Kidney (tissue), 14 donors: ENCODE data around the gene PSMB8. TPM values are rescaled to one million over a fixed set of nuclear protein-coding genes. Genes with fewer than 3 reads are reported as not detected.
"Not testable (repeated sequence)": the region's sequence is repeated elsewhere in the genome, so short reads cannot be mapped to it uniquely, and the experiment has no call there.

Source experiments
- DNase-seq, 5 donors: peaks; one replicate each; pipeline ENCODE4 v3.0.0-alpha.2; 2013 to 2020
- FAIRE-seq: peaks from 2 replicates; lab custom pipeline; 2012; peaks lifted over from hg19 to GRCh38; lab: Jason Lieb, UNC
- H3K27ac ChIP-seq, 2 donors: one replicate each; pipeline ENCODE4 v1.7.0; 2013; ENCODE audit warnings: low read depth in 2 of 2, low read length in 2 of 2, inconsistent platforms in 1 of 2
- H3K27me3 ChIP-seq: one replicate; pipeline ENCODE4 v1.7.1; 2013; ENCODE audit warnings: low read length, inconsistent platforms; ENCODE audit not compliant: control insufficient read depth, insufficient read depth
- H3K36me3 ChIP-seq, 3 donors: one replicate each; pipeline versions ENCODE4 v1.7.0 to v1.7.1; 2013; ENCODE audit warnings: low read length in 3 of 3, control low read depth in 1 of 3, inconsistent platforms in 1 of 3; ENCODE audit not compliant: insufficient read depth in 3 of 3, control insufficient read depth in 2 of 3
- H3K4me1 ChIP-seq, 3 donors: one replicate each; pipeline versions ENCODE4 v1.7.0 to v1.7.1; 2013; ENCODE audit warnings: low read length in 3 of 3, inconsistent platforms in 1 of 3, low read depth in 1 of 3; ENCODE audit not compliant: control insufficient read depth in 2 of 3, insufficient read depth in 2 of 3
- H3K4me3 ChIP-seq, 3 donors: one replicate each; pipeline versions ENCODE4 v1.7.0 to v1.8.1; 2013; ENCODE audit warnings: low read length in 3 of 3, control low read depth in 1 of 3, inconsistent platforms in 1 of 3
- H3K9ac ChIP-seq, 3 donors: one replicate each; pipeline versions ENCODE4 v1.7.0 to v1.7.1; 2013; ENCODE audit warnings: low read length in 3 of 3, control low read depth in 1 of 3, inconsistent platforms in 1 of 3
- H3K9me3 ChIP-seq, 3 donors: one replicate each; pipeline versions ENCODE4 v1.7.0 to v1.7.1; 2013; ENCODE audit warnings: low read length in 3 of 3, control low read depth in 1 of 3, inconsistent platforms in 1 of 3; ENCODE audit not compliant: control insufficient read depth in 2 of 3, insufficient read depth in 1 of 3
- CTCF ChIP-seq: IDR thresholded peaks from 3 replicates; pipeline ENCODE4 v1.5.1; 2012; ENCODE audit warnings: mild to moderate bottlenecking, moderate library complexity, borderline replicate concordance; ENCODE audit not compliant: insufficient read depth; ENCODE audit errors: extremely low read depth
- intact Hi-C: fragments of 100-400 bp; cut with DNase I; formaldehyde crosslinking; loops from one replicate; pipeline ENCODE4 v1.11.1; 2022
- polyA plus RNA-seq: library from polyadenylated mRNA; stranded (reverse); fragments of 350-450 nt; fragmentation: Illumina TruSeq; extraction: RNeasy Lipid Tissue Mini Kit (QIAGEN cat#74804); gene quantifications from one replicate; pipeline ENCODE4 v1.2.3, GENCODE V29; 2014; ENCODE audit warnings: low read depth, low replicate concordance; ENCODE audit not compliant: insufficient read depth
- total RNA-seq: library from RNA; stranded (reverse); fragmentation: NEBNext Ultra II Directional; extraction: Animal tissue kit (Norgen Biotek cat#: 25700); gene quantifications from one replicate; pipeline ENCODE4 v1.2.1, GENCODE V29; 2021
- donor health status: control.
- donor health status: control.
- donor health status: control.
- donor health status: control.
- donor health status: control.
- donor health status: DM: yes; HTN: yes; CAD: no.
- donor health status: Normal renal cell carcinoma (clear cell type).

Gene PSMB8
- total and polyA plus RNA-seq, 2 donors from 2014 or later: 79.6 to 90.6 TPM

GRCh38 chr6:32807020-32807580 is 36.7 kb downstream of the PSMB8 start:
- FAIRE-seq (no peak), DNase-seq (no peak)
- Histone ChIP-seq H3K9ac (no peak overlapping the region), H3K36me3 (no peaks in the 10 kb centered on the region), H3K4me1 (no peaks in the 10 kb centered on the region), H3K4me3 (no peak overlapping the region), H3K27me3 (no peaks in the 10 kb centered on the region), H3K9me3 (no peaks in the 10 kb centered on the region), H3K27ac (no peak overlapping the region)
- intact Hi-C loops: no loop called here
- TF ChIP-seq CTCF: no peak

- H3K4me3 ChIP-seq, FAIRE-seq, intact Hi-C loops, H3K27ac ChIP-seq, H3K36me3 ChIP-seq, DNase-seq, H3K27me3 ChIP-seq, H3K9me3 ChIP-seq, H3K9ac ChIP-seq, H3K4me1 ChIP-seq: not testable (repeated sequence)
Observed at GRCh38 chr6:32805404-32805803, 38.4 kb downstream of the PSMB8 start.

- Histone ChIP-seq H3K9ac (no peak overlapping the region), H3K9me3 (no peaks in the 10 kb centered on the region), H3K4me1 (no peaks in the 10 kb centered on the region), H3K27ac (no peak overlapping the region), H3K4me3 (no peak overlapping the region), H3K36me3 (no peaks in the 10 kb centered on the region), H3K27me3 (peaks cover 4% of the 10 kb centered on the region)
- no peak for FAIRE-seq
- no peak for TF ChIP-seq CTCF
- intact Hi-C loops: no loop called here
- no peak for DNase-seq
Observed at GRCh38 chr6:32803416-32803815, 40.4 kb downstream of the PSMB8 start.

GRCh38 chr6:32799740-32800139 is 44.1 kb downstream of the PSMB8 start:
- Histone ChIP-seq H3K9ac (no peak overlapping the region), H3K4me3 (no peak overlapping the region), H3K27ac (no peak overlapping the region), H3K9me3 (no peaks in the 10 kb centered on the region), H3K4me1 (peaks cover 0 to 5% (median 4%) of the 10 kb centered on the region in 3 donors), H3K36me3 (no peaks in the 10 kb centered on the region), H3K27me3 (peaks cover 4% of the 10 kb centered on the region)
- TF ChIP-seq CTCF: no peak
- intact Hi-C loops: no loop called here
- DNase-seq (no peak), FAIRE-seq (no peak)
